Left renal cortex interstitium (tissue), 4 donors: ENCODE measurements around the gene MED13L. TPM values are rescaled to one million over a fixed set of nuclear protein-coding genes. Genes with fewer than 3 reads are reported as not detected.

Source experiments
- DNase-seq, 4 donors: peaks; one replicate each; pipeline ENCODE4 v3.0.0-alpha.2; 2013; ENCODE audit warnings: low read depth in 4 of 4, low spot score in 2 of 4, missing footprints in 1 of 4
- polyA plus RNA-seq, 4 donors: library from polyadenylated mRNA; unstranded; fragments of 120-200 nt; gene quantifications; one replicate each; pipeline ENCODE4 v1.2.1, GENCODE V29; 2013; ENCODE audit not compliant: insufficient read length in 4 of 4

The MED13L gene
- polyA plus RNA-seq, 4 donors = 66.8 to 88.0 (median 75.5) TPM

DNA sequence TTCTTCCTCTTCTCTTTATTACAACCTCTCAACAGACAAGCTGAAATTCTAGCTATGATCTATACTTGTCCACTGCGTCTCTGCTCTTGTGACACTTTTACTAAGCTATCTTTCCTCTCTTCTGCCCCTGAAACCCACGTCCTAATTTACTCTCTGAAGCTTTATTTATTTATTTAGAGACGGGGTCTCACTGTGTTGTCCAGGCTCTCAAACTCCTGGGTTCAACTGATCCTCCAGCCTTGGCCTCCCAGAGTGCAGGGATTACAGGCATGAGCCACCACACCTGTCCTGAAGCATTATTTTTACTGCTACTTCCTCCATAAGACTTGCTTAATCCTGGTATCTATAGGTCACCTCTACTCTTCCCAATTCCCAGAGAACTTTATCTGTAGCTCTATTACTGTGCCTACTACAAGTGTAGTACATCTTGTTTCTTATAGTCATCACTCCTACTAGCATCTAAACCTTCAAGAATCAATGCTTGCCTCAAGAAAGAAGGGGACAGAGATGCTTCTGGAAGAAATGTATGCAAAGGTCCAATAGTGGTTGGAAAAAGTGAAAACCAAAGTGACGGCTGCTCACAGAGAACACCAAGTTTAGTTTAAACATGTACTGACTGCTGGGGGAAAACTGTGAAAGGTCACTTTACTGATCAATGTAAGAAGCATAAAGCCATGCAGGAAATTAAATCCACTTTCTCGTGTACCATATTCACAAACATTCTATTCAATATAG, 61.3 kb downstream of the MED13L start:
- no peak for DNase-seq

- no peak for DNase-seq
Measured at GRCh38 chr12:116215023-116215422, 62.5 kb downstream of the MED13L start.

DNA sequence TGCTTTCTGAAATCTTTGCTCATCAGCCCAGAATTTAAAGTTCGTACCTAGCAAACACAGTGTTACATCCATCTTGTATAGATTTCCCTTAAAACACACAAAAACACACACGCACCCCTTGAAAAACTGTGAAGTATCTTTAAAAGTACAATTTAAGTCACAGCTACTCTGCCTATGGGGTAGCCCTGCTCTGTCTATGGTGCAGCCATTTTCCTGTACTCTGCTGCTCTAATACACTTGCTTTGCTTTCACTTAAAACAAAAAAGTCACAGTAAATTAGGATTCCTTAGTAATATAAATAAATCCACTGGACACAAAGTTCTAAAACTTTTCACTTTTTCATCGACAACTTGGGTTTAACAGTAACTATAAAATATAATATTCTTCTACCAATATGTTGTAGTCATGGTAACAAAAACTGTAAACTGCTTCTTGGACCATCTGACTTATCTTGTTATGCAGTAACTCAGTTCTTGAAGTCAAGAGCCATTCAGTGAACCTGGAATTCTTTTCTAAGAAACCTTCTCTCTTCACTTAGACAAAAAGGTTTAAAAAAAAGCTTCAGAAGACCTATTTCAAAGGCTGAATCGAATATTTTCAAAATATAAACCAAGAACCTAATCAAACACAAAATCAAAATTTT, 63.5 kb downstream of the MED13L start:
- DNase-seq = no peak

DNA sequence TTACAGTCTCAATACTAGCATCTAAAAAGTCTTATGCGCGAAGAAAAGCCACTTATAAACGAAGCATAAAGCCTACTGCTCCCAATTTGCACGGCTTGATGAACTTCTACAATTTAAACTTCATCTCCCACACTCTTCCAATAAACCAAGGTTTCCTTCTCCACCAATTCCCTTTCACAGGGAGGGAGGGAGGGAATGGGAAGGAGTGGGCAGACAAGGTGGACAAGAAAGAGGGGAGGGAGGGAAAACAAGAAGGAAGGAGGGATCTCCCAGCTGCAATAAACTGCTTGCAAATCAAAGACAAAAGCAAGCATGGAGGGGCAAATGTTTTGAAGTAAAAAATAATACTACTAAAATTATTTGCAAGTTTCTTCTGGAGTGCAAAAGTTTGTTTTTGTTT, 64.5 kb downstream of the MED13L start:
- DNase-seq = no peak

DNA sequence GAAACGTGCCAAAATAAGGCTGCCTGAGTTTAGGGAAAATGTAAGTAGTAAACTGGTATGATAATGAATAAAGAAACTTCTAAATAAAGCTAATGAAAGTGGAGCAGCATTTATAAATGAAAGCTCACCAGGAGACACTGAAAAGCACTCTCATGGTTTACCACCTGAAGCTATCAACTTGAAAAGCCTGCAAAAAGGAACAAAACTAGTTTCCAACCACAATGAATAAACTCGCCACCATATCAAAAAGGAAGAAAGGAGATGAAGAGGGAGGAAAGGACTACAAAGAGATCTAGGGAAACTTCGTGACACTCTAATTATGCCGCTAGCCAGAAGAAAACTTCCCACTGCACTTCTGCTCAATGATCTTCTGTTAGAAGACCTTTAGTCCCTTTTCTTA, 66.7 kb downstream of the MED13L start:
- no peak for DNase-seq

- no peak for DNase-seq
Measured at GRCh38 chr12:116210131-116210530, 67.4 kb downstream of the MED13L start.

DNA sequence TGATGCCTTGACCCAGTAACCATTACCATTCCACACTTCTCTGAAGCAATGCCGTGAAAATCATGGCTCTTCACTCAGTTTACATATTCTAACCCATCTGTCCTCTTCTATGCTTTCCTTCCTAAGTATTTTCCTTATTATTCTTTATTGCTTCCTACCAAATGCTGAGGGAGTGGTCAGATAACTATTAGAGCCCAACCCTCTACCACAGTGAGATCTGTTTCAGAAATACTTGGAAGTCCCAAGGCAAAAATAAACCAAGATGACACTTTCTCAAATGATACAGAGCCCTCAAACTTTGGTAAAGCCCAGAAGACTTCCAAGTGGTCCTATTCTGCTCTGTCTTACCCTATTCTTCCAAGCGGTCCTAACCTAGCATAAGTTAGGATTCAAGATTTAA, 68.0 kb downstream of the MED13L start:
- no peak for DNase-seq

DNA sequence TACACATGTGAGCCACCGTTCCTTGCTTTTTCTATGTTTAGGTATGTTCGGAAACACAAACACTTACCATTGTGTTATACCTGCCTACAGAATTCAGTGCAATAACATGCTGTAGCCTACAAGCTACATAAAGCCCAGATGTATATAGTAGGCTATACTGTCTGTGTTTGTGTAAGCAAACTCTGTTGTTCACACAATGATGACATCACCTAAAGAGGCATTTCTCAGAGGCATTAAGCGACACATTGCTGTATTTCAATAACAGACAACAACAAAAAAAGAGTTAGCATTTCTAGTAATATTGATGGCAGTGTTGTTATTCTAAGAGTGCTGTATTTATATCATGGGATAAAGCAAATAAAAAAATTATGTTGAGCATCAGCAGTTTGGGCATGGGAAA, 70.2 kb downstream of the MED13L start:
- DNase-seq = no peak

GRCh38 chr12:116206828-116207227, 70.7 kb downstream of the MED13L start:
- DNase-seq = no peak

GRCh38 chr12:116204785-116205184, 72.7 kb downstream of the MED13L start:
- DNase-seq = no peak

DNA sequence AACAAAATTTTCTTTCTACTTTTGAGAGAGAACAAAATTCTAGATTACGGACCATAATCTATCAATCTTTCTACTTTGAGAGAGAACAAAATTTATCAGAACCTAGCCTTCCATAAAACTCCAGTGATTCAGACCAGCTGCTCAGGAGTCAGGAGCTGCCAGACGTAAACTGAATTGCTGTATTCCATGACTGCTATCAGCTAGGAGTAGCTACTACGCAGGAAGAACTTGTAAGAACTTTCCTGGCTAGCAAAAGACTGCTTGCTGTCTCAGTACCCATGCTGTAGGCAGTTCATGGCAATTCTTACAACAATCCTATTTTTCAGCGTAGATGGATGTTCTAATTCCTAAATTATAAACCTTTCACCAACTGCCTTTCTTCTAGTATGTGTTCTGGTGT, 73.3 kb downstream of the MED13L start:
- no peak for DNase-seq

DNA sequence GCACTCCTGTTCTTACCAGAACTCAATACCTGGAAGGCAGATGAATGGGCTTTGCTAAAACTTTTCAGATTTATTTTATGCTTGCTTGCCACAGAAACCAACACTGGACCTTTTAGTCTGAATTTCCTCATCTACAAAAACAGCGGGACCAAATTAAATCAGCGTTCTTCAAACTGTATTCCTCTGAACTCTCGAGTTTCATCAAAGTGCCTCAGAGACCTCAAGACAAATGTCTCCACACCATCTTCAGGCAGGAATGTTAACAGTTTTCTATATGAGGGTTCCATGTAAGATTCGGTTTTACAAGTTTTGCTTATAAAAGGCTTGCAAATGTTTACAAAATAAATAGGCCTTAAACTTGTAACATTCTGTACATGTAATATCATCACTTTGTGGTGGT, 74.6 kb downstream of the MED13L start:
- no peak for DNase-seq

- DNase-seq = no peak
Measured at GRCh38 chr12:116202433-116202832, 75.1 kb downstream of the MED13L start.

- DNase-seq = no peak
Measured at GRCh38 chr12:116201908-116202307, 75.6 kb downstream of the MED13L start.

- DNase-seq = no peak
Measured at GRCh38 chr12:116201359-116201758, 76.1 kb downstream of the MED13L start.

GRCh38 chr12:116200812-116201211, 76.7 kb downstream of the MED13L start:
- no peak for DNase-seq

- DNase-seq = no peak
Measured at GRCh38 chr12:116199160-116199706, 78.3 kb downstream of the MED13L start.

DNA sequence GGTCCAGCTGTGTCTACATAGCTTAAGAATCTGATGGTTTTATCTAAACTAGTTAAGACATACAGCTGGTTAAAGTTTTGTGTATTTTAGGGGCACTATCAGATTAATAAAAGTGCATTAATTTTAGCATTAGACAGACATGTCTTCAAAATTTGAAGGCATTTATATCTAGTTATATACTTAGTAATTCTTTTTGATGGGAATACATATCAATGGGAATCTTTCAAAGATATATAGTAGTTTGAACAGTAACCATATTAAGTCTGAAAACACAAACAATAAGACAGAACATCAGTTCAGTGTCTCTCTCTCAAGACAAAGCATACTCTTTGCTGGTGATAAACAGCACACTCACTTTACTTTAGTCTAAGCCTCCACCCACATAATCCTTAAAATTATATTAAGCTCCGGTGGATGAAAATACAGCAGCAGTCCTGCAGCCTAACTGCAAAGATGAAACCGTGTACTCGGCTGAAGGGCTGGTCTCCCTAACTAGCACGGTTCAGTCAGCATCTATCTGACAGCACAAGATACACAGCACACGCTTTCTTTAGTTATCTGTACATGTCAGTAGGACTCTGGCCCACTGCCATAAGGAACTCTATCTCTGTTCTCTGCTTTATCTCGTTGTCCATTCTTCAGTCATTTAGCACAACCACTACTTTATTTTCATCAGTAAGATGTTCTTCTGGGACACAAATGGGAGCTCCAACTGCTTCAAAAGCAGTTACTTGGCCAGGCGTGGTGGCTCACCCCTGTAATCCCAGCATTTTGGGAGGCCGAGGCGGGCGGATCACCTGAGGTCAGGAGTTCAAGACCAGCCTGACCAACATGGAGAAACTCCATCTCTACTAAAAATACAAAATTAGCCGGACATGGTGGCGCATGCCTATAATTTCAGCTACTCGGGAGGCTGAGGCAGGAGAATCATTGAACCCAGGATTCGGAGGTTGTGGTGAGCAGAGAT, 80.5 kb downstream of the MED13L start:
- no peak for DNase-seq

GRCh38 chr12:116196226-116196625, 81.3 kb downstream of the MED13L start:
- DNase-seq = no peak

DNA sequence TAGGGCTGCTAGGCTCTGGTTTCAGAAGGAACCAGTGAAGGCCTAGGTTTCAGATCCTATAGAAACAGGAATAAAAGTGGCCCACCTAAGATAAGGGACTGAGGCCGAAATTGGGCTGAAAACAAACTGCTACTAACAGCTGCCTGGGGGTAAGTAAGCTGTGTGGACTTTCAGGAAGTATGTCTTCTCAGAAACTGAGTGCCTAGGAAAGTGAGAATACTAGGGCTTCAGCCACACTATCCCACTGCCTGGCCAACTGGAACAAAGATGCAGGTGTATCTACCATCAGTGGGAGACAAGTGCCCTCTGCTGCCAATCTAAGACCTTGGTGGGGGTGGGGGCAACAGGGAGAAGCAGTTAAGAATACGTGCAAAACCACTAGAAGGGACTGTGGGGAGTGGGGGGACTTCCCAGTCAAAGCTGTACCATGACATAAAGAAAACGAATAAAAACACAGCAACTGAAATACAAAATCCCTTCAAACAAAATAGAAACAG, 82.5 kb downstream of the MED13L start:
- no peak for DNase-seq

GRCh38 chr12:116189692-116190091, 87.8 kb downstream of the MED13L start:
- no peak for DNase-seq
